NT2/D1 (cell line): ENCODE data around the gene ZDHHC24.

ENCODE experiments used
- SUZ12 ChIP-seq: IDR thresholded peaks from 2 replicates; pipeline ENCODE4 v1.6.1; 2011; ENCODE audit not compliant: insufficient read length, insufficient read depth; ENCODE audit errors: extremely low read depth
- YY1 ChIP-seq: IDR thresholded peaks from 2 replicates; pipeline ENCODE4 v1.6.1; 2011; ENCODE audit not compliant: insufficient read length, insufficient read depth
- ZNF274 ChIP-seq: IDR thresholded peaks from 2 replicates; pipeline ENCODE4 v1.6.1; 2011; ENCODE audit warnings: mild to moderate bottlenecking, low read depth, low read length

DNA sequence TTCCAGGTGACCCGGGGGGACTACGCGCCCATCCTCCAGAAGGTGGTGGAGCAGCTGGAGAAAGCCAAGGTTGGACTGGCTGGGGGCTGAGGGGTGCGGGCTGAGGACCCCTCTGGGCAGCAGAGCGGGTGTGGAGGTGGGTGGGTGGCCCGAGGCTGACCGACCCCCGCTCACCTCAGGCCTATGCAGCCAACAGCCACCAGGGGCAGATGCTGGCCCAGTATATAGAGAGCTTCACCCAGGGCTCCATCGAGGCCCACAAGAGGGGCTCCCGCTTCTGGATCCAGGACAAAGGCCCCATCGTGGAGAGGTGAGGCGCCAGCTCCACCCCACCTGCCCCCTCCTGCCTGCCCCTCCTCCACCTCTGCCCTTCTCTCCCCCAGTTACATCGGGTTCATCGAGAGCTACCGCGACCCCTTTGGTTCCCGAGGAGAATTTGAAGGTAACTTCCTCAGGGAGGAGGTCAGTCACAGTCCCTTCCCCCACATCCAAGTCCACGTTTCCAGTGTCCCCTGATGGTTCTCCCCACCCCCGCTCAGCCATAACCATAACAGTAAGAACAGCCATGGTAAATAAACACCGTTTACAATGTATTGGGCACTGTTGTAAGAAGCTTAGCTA is 54.4 kb downstream of the ZDHHC24 start:
- TF ChIP-seq YY1 (no peak), ZNF274 (no peak), SUZ12 (no peak)
